HepG2 (cell line): ENCODE measurements around the gene MTX1. TPM values are rescaled to one million over a fixed set of nuclear protein-coding genes. Genes with fewer than 3 reads are reported as not detected.

ENCODE experiments used
- ATF1 ChIP-seq: IDR thresholded peaks from 2 replicates; pipeline ENCODE4 v1.6.1; 2016; ENCODE audit warnings: mild to moderate bottlenecking, control low read depth
- CEBPG ChIP-seq: IDR thresholded peaks from 2 replicates; pipeline ENCODE4 v1.6.1; 2016
- DMAP1 ChIP-seq: IDR thresholded peaks from 2 replicates; pipeline ENCODE4 v1.6.1; 2016
- DNMT3B ChIP-seq: conservative IDR thresholded peaks from 2 replicates; pipeline ENCODE4 v1.6.1; 2016; ENCODE audit warnings: missing biosample characterization, control low read depth
- GATAD2A ChIP-seq: IDR thresholded peaks from 2 replicates; pipeline ENCODE4 v1.6.1; 2016
- KLF12 ChIP-seq: sonication (generic); formaldehyde crosslinking; IDR thresholded peaks from 2 replicates; pipeline ENCODE4 v1.4.0; 2020; ENCODE audit warnings: missing genetic modification reagents, borderline replicate concordance
- MAX ChIP-seq: IDR thresholded peaks from 2 replicates; pipeline ENCODE4 v1.6.1; 2012; ENCODE audit warnings: inconsistent platforms
- MEIS1 ChIP-seq: sonication (generic); formaldehyde crosslinking; IDR thresholded peaks from 2 replicates; pipeline ENCODE4 v1.9.0; 2021; ENCODE audit warnings: mild to moderate bottlenecking, missing genetic modification reagents, moderate library complexity, borderline replicate concordance
- RCOR2 ChIP-seq: IDR thresholded peaks from 2 replicates; pipeline ENCODE4 v1.6.1; 2016; ENCODE audit warnings: missing biosample characterization, missing genetic modification reagents
- SIN3B ChIP-seq: fragments of 150-350 bp; IDR thresholded peaks from 2 replicates; pipeline ENCODE4 v1.6.1; 2014; ENCODE audit warnings: low read length
- TAF1 ChIP-seq: sonication (generic); formaldehyde crosslinking; IDR thresholded peaks from 2 replicates; pipeline ENCODE4 v1.4.0; 2020; ENCODE audit warnings: missing genetic modification reagents
- TERF1 ChIP-seq: sonication (generic); formaldehyde crosslinking; IDR thresholded peaks from 2 replicates; pipeline ENCODE4 v1.8.0; 2022; ENCODE audit warnings: mild to moderate bottlenecking, missing genetic modification reagents, moderate library complexity
- USF2 ChIP-seq, 2 experiments: sonication (generic) in 1 of 2; formaldehyde crosslinking in 1 of 2; IDR thresholded peaks; 2 replicates each; pipeline versions ENCODE4 v1.5.1 to v1.6.1; 2011 to 2020; ENCODE audit warnings: borderline replicate concordance in 1 of 2, low read depth in 1 of 2, low read length in 1 of 2, mild to moderate bottlenecking in 1 of 2, missing genetic modification reagents in 1 of 2, moderate library complexity in 1 of 2
- YEATS4 ChIP-seq: sonication (generic); formaldehyde crosslinking; IDR thresholded peaks from 2 replicates; pipeline ENCODE4 v1.4.0; 2020; ENCODE audit warnings: missing genetic modification reagents, borderline replicate concordance
- ZBTB21 ChIP-seq: sonication (generic); formaldehyde crosslinking; IDR thresholded peaks from 2 replicates; pipeline ENCODE4 v1.4.0; 2020; ENCODE audit warnings: missing genetic modification reagents
- ZBTB3 ChIP-seq: sonication (generic); formaldehyde crosslinking; IDR thresholded peaks from 2 replicates; pipeline ENCODE4 v1.4.0; 2020; ENCODE audit warnings: low read depth, mild to moderate bottlenecking, moderate library complexity, missing genetic modification reagents, borderline replicate concordance
- ZEB1 ChIP-seq: IDR thresholded peaks from 2 replicates; pipeline ENCODE4 v1.6.1; 2012; ENCODE audit warnings: mild to moderate bottlenecking, low read depth, inconsistent platforms; ENCODE audit not compliant: insufficient replicate concordance
- ZFYVE20 ChIP-seq: sonication (generic); formaldehyde crosslinking; IDR thresholded peaks from 2 replicates; pipeline ENCODE4 v1.8.0; 2023; ENCODE audit warnings: low read depth, mild to moderate bottlenecking, moderate library complexity, missing genetic modification reagents, borderline replicate concordance
- ZMYM4 ChIP-seq: sonication (generic); formaldehyde crosslinking; IDR thresholded peaks from 2 replicates; pipeline ENCODE4 v1.8.1; 2023; ENCODE audit warnings: mild to moderate bottlenecking, missing genetic modification reagents
- ZNF256 ChIP-seq: sonication (generic); formaldehyde crosslinking; conservative IDR thresholded peaks from 2 replicates; pipeline ENCODE4 v1.4.0; 2020; ENCODE audit warnings: missing genetic modification reagents
- ZNF644 ChIP-seq: IDR thresholded peaks from 2 replicates; pipeline ENCODE4 v1.6.1; 2016; ENCODE audit warnings: low read depth
- ZNF780A ChIP-seq: sonication (generic); formaldehyde crosslinking; IDR thresholded peaks from 2 replicates; pipeline ENCODE4 v1.8.0; 2022; ENCODE audit warnings: mild to moderate bottlenecking, missing genetic modification reagents, moderate library complexity
- ZNF781 ChIP-seq: sonication (generic); formaldehyde crosslinking; IDR thresholded peaks from 2 replicates; pipeline ENCODE4 v1.5.1; 2020; ENCODE audit warnings: borderline replicate concordance, mild to moderate bottlenecking, missing genetic modification reagents; ENCODE audit errors: not compliant biosample characterization
- polyA plus RNA-seq, 8 experiments: library from polyadenylated mRNA; depleted of rRNA in 3 of 8; stranded (reverse) in 7 of 8; unstranded in 1 of 8; fragments of >200 nt; fragmentation: Illumina TruSeq in 4 of 8; extraction: Trizol in 4 of 8; gene quantifications; 2 replicates each; pipeline versions ENCODE4 v1.2.1 to v1.2.3, GENCODE V29; 2011 to 2016; ENCODE audit warnings: low read depth in 4 of 8, missing spikeins in 1 of 8, mixed read lengths in 1 of 8; ENCODE audit not compliant: insufficient read depth in 1 of 8
- total RNA-seq, 5 experiments: library from RNA; depleted of rRNA; stranded (reverse); fragments of >200 nt; fragmentation: Illumina TruSeq; extraction: Trizol; gene quantifications; 2 replicates each; pipeline ENCODE4 v1.2.3, GENCODE V29; 2016; ENCODE audit warnings: low read depth in 1 of 5
- TF ChIP-seq, protein P1 (sequence below): IDR thresholded peaks from 2 replicates; pipeline ENCODE4 v1.4.0; 2020; ENCODE audit warnings: mild to moderate bottlenecking, missing genetic modification reagents

MTX1 gene
- total and polyA plus RNA-seq, 2 of the 13 experiments (the other 11 are each of a cell fraction or from before 2014, with no cell fraction given): 64.5 to 72.6 TPM

GRCh38 chr1:155241069-155241679 is 32.7 kb downstream of the MTX1 start (continued):
- no peak for TF ChIP-seq ZBTB3
- peak; percentile 53 for TF ChIP-seq ATF1 (CRISPR knock-in tag)
- TF ChIP-seq YEATS4: peak; percentile 47; the same call in 1 of the 2 replicates
- TF ChIP-seq MAX: peak; percentile 59
- TF ChIP-seq RCOR2: no peak
- no peak for TF ChIP-seq TERF1 (CRISPR knock-in tag)
- 0 out of 2 replicates have a peak, but pooled peaks have one; percentile 34 for TF ChIP-seq KLF12 (CRISPR knock-in tag)
- TF ChIP-seq, protein P1, sequence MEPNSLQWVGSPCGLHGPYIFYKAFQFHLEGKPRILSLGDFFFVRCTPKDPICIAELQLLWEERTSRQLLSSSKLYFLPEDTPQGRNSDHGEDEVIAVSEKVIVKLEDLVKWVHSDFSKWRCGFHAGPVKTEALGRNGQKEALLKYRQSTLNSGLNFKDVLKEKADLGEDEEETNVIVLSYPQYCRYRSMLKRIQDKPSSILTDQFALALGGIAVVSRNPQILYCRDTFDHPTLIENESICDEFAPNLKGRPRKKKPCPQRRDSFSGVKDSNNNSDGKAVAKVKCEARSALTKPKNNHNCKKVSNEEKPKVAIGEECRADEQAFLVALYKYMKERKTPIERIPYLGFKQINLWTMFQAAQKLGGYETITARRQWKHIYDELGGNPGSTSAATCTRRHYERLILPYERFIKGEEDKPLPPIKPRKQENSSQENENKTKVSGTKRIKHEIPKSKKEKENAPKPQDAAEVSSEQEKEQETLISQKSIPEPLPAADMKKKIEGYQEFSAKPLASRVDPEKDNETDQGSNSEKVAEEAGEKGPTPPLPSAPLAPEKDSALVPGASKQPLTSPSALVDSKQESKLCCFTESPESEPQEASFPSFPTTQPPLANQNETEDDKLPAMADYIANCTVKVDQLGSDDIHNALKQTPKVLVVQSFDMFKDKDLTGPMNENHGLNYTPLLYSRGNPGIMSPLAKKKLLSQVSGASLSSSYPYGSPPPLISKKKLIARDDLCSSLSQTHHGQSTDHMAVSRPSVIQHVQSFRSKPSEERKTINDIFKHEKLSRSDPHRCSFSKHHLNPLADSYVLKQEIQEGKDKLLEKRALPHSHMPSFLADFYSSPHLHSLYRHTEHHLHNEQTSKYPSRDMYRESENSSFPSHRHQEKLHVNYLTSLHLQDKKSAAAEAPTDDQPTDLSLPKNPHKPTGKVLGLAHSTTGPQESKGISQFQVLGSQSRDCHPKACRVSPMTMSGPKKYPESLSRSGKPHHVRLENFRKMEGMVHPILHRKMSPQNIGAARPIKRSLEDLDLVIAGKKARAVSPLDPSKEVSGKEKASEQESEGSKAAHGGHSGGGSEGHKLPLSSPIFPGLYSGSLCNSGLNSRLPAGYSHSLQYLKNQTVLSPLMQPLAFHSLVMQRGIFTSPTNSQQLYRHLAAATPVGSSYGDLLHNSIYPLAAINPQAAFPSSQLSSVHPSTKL: peak; percentile 34; the same call in 1 of the 2 replicates
- no peak for TF ChIP-seq MEIS1
- TF ChIP-seq SIN3B: peak; percentile 85; the same call in 1 of the 2 replicates
- TF ChIP-seq USF2 (IDR thresholded peaks at IDR 0.05; ENCODE audit: low read depth, low read length): peak; percentile 99
- peak; percentile 99; the same call in 1 of the 2 replicates for TF ChIP-seq USF2 (CRISPR knock-in tag; IDR thresholded peaks at IDR 0.05; ENCODE audit: borderline replicate concordance)
- no peak for TF ChIP-seq ZNF780A (CRISPR knock-in tag)
- no peak for TF ChIP-seq ZNF256
- TF ChIP-seq ZNF781 (CRISPR knock-in tag): no peak
- peak; percentile 41; the same call in 1 of the 2 replicates for TF ChIP-seq DMAP1
- TF ChIP-seq CEBPG (CRISPR knock-in tag): peak; percentile 87
- no peak for TF ChIP-seq ZBTB21 (CRISPR knock-in tag)
- TF ChIP-seq ZEB1: peak; percentile 31
- peak; percentile 34; the same call in 1 of the 2 replicates for TF ChIP-seq TAF1 (CRISPR knock-in tag)
- peak; percentile 23; the same call in 1 of the 2 replicates for TF ChIP-seq ZNF644
- peak; percentile 56 for TF ChIP-seq GATAD2A (CRISPR knock-in tag)
- TF ChIP-seq ZMYM4 (CRISPR knock-in tag): peak; percentile 56
- no peak for TF ChIP-seq DNMT3B (CRISPR knock-in tag)
- no peak for TF ChIP-seq ZFYVE20 (CRISPR knock-in tag)
